Lower leg skin (tissue), 3 donors: Measurements from ENCODE around the gene RFX2.

Source experiments
- POLR2A ChIP-seq, 2 donors: fragments of 450-650 bp; IDR thresholded peaks; one replicate each; pipeline ENCODE4 v1.6.1; 2016 to 2017; ENCODE audit warnings: antibody characterized with exemption in 2 of 2, mild to moderate bottlenecking in 1 of 2, moderate library complexity in 1 of 2
- TF ChIP-seq, protein P1 (sequence below), 3 donors: fragments of 450-650 bp; IDR thresholded peaks; one replicate each; pipeline ENCODE4 v1.5.1; 2016; ENCODE audit warnings: antibody characterized with exemption in 3 of 3, mild to moderate bottlenecking in 3 of 3, moderate library complexity in 2 of 3

DNA sequence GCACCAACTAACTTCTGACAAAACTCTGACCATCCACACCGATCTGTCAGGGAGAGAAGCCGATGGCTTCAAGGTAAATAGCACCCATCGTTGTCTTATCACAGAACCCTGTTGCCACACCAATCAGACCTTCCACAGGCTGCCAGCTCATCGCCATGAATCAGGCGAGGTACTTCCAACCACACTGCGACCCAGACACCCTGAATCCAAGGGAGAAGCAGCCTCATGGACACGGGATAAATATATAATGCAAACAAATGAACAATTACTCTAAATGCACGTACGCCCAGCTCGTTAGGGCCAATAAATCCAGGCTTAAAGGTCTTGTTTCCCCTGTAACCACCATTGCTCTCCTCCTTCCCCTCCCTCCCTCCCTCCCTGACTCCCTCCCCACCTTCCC lies 153.1 kb downstream of the RFX2 start:
- TF ChIP-seq, protein P1, sequence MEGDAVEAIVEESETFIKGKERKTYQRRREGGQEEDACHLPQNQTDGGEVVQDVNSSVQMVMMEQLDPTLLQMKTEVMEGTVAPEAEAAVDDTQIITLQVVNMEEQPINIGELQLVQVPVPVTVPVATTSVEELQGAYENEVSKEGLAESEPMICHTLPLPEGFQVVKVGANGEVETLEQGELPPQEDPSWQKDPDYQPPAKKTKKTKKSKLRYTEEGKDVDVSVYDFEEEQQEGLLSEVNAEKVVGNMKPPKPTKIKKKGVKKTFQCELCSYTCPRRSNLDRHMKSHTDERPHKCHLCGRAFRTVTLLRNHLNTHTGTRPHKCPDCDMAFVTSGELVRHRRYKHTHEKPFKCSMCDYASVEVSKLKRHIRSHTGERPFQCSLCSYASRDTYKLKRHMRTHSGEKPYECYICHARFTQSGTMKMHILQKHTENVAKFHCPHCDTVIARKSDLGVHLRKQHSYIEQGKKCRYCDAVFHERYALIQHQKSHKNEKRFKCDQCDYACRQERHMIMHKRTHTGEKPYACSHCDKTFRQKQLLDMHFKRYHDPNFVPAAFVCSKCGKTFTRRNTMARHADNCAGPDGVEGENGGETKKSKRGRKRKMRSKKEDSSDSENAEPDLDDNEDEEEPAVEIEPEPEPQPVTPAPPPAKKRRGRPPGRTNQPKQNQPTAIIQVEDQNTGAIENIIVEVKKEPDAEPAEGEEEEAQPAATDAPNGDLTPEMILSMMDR (IDR thresholded peaks at IDR 0.05), result no peak
- TF ChIP-seq POLR2A (IDR thresholded peaks at IDR 0.05), result no peak
